Kidney epithelial cell (primary cell): Measurements from ENCODE around the gene MAP1LC3A. TPM values are rescaled to one million over a fixed set of nuclear protein-coding genes. Genes with fewer than 3 reads are reported as not detected.

Source experiments
- DNase-seq: peaks from one replicate; pipeline ENCODE4 v3.0.0-alpha.2; 2010; ENCODE audit warnings: low read depth
- H3K27me3 ChIP-seq: 2 replicates; pipeline ENCODE4 v1.6.0; 2011; ENCODE audit warnings: low read length; ENCODE audit not compliant: control insufficient read depth, insufficient read depth
- H3K36me3 ChIP-seq: 2 replicates; pipeline ENCODE4 v1.5.1; 2011; ENCODE audit warnings: low read length; ENCODE audit not compliant: control insufficient read depth, insufficient read depth
- H3K4me3 ChIP-seq: 2 replicates; pipeline ENCODE4 v1.5.1; 2011; ENCODE audit warnings: low read depth, mild to moderate bottlenecking, control low read depth, low read length
- total RNA-seq: library from RNA; depleted of rRNA; stranded (reverse); fragments of >200 nt; gene quantifications from 2 replicates; pipeline ENCODE4 v1.2.3, GENCODE V29; 2015
- TF ChIP-seq, protein P1 (sequence below): IDR thresholded peaks from 2 replicates; pipeline ENCODE4 v1.5.1; 2011; ENCODE audit warnings: mild to moderate bottlenecking, moderate library complexity, low read length, control low read depth, inconsistent platforms; ENCODE audit not compliant: insufficient read depth, poor library complexity, severe bottlenecking

The MAP1LC3A gene
- total RNA-seq, 1 donor from 2014 or later = 63.0 TPM

DNA sequence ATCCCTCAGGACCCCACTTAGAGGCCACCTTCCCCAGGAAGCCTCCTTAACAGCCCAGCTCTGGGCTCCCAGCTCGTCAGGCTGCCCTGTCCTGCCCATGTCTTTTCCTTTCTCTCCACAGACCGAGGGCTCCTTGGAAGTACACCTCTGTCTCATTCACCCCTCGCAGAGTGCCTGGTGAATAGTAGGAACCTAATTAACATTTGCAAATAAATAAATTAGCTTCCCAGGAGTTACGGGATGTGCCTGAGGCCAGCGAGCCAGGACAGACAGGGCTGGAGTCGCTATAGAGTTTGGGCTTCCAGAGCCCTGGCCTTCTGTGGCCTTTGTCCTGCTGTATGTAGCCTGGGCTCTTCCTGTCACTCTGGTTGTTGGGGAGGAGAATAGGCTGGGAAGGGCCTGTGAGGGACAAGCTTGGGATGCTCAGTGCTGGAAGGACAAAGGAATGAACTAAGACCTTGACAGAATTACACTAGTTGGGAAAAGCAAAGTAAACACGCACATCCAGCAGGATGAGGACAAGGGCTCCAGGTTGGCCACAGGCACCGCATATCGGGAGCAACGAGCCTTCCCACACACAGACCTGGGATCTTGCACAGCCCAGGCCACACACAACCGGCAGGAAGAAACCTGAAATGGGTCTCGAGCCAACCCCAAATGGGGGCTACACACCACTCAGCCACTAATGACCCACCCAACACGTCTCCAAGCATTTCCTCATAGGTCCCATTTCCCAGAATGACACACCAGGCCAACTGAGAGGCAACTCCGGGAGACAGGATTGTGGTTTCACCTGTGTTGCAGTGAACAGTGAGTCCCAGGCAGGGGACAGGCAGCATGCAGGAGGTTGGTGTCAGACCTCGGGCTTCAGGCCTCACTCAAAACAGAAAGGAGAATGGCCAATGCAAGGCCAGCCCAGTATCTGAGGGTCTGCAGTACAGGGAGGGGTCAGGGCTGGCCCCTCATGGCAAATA, 9.7 kb downstream of the MAP1LC3A start:
- Histone ChIP-seq H3K4me3 (no peak overlapping the region), H3K36me3 (no peaks in the 10 kb centered on the region), H3K27me3 (no peaks in the 10 kb centered on the region)
- TF ChIP-seq, protein P1, sequence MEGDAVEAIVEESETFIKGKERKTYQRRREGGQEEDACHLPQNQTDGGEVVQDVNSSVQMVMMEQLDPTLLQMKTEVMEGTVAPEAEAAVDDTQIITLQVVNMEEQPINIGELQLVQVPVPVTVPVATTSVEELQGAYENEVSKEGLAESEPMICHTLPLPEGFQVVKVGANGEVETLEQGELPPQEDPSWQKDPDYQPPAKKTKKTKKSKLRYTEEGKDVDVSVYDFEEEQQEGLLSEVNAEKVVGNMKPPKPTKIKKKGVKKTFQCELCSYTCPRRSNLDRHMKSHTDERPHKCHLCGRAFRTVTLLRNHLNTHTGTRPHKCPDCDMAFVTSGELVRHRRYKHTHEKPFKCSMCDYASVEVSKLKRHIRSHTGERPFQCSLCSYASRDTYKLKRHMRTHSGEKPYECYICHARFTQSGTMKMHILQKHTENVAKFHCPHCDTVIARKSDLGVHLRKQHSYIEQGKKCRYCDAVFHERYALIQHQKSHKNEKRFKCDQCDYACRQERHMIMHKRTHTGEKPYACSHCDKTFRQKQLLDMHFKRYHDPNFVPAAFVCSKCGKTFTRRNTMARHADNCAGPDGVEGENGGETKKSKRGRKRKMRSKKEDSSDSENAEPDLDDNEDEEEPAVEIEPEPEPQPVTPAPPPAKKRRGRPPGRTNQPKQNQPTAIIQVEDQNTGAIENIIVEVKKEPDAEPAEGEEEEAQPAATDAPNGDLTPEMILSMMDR = no peak
- DNase-seq = no peak

DNA sequence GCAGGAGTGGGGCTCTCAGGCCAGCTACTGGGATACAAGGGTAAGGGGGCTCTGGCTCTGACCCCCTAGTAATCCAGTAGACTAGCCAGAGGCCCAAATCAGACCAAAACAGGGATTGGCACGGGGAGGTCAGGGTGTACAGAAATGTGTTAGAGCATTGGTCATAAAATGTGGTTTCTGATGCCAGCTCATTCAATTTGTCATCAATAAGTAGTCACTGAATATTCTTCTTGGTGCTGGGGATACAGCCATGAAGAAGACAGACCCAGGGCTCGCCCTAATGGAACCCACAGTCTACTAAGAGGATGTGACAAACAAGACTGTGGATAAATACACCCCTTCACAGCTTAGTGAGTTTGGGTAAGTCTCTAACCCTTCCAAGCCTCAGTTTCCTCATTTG, 11.1 kb downstream of the MAP1LC3A start:
- DNase-seq = no peak
- H3K4me3 ChIP-seq = no peak overlapping the region
- TF ChIP-seq, protein P1 = no peak
- no peaks in the 10 kb centered on the region for H3K36me3 ChIP-seq
- H3K27me3 ChIP-seq = no peaks in the 10 kb centered on the region

DNA sequence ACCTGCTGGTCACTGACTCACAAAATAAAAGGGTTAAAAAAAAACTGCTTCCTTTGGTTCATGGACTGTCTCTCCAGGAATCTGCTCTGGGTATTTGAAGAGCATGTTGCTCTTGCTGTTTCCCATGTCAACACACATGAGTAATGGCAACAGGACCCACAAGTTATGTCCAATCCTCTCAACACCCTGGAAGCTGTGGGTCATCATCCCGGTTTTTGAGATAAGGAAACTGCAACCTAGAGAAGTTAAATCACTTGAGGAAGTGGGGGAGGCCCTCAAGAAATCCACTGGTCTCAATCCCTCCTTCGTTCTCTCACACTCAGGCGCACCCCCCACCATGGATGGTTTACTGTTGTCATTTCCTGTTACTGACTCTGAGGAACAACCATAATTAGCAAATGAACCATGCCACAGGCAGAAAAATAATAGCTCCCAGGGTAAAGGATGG, 12.4 kb downstream of the MAP1LC3A start:
- Histone ChIP-seq H3K4me3 (no peak overlapping the region), H3K36me3 (no peaks in the 10 kb centered on the region), H3K27me3 (no peaks in the 10 kb centered on the region)
- TF ChIP-seq, protein P1 = no peak
- DNase-seq = peak; percentile 37

DNA sequence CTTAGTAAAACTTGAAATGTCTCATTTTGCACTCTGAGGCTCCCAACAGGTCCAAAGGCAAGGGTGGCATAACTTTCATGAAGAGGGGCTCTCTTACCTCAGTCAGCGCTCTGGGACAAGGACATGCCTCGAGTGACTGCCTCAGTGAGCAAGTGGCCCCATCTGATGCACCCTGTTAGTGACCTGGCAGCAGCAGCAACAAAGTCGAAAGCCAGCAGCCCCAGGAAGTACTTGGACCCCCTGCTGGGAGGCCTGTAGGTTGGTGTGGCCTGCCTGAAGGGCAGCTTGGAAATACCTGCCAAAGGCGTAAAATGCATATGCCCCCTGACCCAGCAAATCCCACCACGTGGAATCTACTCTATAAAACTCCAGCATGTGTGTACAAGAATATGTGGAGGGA, 13.2 kb downstream of the MAP1LC3A start:
- TF ChIP-seq, protein P1 = no peak

DNA sequence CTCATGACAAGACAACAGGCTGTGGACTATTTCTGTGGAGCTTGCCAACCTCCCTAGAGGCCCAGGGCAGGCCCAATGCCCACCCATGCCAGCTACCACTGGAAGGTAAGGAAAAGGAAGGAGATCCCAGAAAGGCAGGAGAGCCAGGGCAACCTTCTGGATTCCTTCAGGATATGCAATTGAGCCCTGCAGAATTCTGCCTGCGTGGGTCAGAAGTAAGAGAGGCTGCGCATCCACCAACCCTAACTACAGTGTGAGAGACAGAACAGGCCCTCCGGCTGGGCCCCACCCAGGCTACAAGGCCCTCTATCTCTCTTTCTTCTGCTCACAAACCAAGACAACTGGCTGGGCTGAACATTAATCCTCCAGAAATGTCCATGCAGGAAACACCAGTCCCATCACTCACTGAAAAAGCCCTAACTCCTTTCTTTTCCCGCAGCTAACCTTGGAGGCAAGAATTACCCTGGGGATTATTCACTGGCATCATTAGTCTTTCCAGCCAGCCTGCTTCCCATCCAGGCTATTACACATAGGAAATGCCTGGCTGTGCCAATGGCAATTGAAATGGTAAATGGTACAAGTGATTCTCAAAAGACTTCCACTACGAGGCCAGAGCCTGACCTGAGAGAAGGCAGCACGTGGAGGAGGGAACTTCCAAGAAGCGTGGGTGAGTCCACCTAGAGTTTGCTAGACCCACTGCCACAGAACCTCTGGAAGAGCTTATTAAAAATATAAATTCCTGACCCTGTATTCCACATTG, 15.2 kb downstream of the MAP1LC3A start:
- H3K36me3 ChIP-seq = no peaks in the 10 kb centered on the region
- no peaks in the 10 kb centered on the region for H3K27me3 ChIP-seq
- no peak overlapping the region for H3K4me3 ChIP-seq
- no peak for DNase-seq
- TF ChIP-seq, protein P1 = no peak

More for the DNA sequence above, 13.2 kb downstream of the MAP1LC3A start:
- no peak for DNase-seq
- Histone ChIP-seq H3K36me3 (no peaks in the 10 kb centered on the region), H3K27me3 (no peaks in the 10 kb centered on the region), H3K4me3 (no peak overlapping the region)
